ENCODE results near the gene CGB7. TPM values are rescaled to one million over a fixed set of nuclear protein-coding genes. Genes with fewer than 3 reads are reported as not detected.

The CGB7 gene
- total RNA-seq, result not detected in 2 replicates

GRCh38 chr19:49057636-49058234 lies at the start of gene CGB7:
TSS of gene CGB7 (minus strand) at chr19:49057749. CDS start at chr19:49055375, 2,374 bp downstream.

GRCh38 chr19:49085020-49085867 lies 27.7 kb upstream of the CGB7 start, which contains the start of gene SNRNP70:
TSS of gene SNRNP70 (plus strand) at chr19:49085451. CDS start at chr19:49086415, 964 bp downstream.

GRCh38 chr19:49064768-49065611 lies 7.4 kb upstream of the CGB7 start, which contains the start of gene NTF4:
TSS of gene NTF4 (minus strand) at chr19:49064818. CDS start at chr19:49061997, 2,821 bp downstream.

GRCh38 chr19:49049011-49049410 lies 8.5 kb downstream of the CGB7 start, which contains the start of gene CGB8:
TSS of gene CGB8 (minus strand) at chr19:49049111. CDS start at chr19:49048739, 372 bp downstream.

GRCh38 chr19:49043548-49043947 lies 14.0 kb downstream of the CGB7 start, which contains the start of gene CGB5:
TSS of gene CGB5 (plus strand) at chr19:49043848. CDS start at chr19:49044210, 362 bp downstream.

GRCh38 chr19:49036815-49037214 lies 20.7 kb downstream of the CGB7 start, which contains the start of gene CGB1:
TSS of gene CGB1 (minus strand) at chr19:49036895. CDS start at chr19:49036711, 184 bp downstream.

GRCh38 chr19:49031642-49032301 lies 25.8 kb downstream of the CGB7 start, which contains the start of gene CGB2:
TSS of gene CGB2 (plus strand) at chr19:49031890. CDS start at chr19:49032096, 206 bp downstream.

GRCh38 chr19:49024233-49024632 lies 33.3 kb downstream of the CGB7 start, which contains the start of gene CGB3:
TSS of gene CGB3 (minus strand) at chr19:49024333. CDS start at chr19:49023971, 362 bp downstream.

GRCh38 chr19:49017041-49017665 lies 40.4 kb downstream of the CGB7 start, which contains the start of gene LHB:
TSS of gene LHB (minus strand) at chr19:49017091. CDS start at chr19:49017081, 10 bp downstream.

Other genes with a start within 250 kb of the CGB7 start
- gene BCAT2, start 246.7 kb downstream of the CGB7 start, total RNA-seq, result 46.4 and 51.6 TPM in 2 replicates
- gene HSD17B14, start 221.3 kb downstream of the CGB7 start, total RNA-seq, result 6.0 TPM in 2 replicates
- gene PLEKHA4, start 189.1 kb downstream of the CGB7 start, total RNA-seq, result 33.5 and 35.4 TPM in 2 replicates
- gene PPP1R15A, start 185.3 kb downstream of the CGB7 start, total RNA-seq, result 70.0 and 111 TPM in 2 replicates
- gene TULP2, start 159.0 kb downstream of the CGB7 start, total RNA-seq, result 0.44 and 1.7 TPM in 2 replicates
- gene NUCB1, start 157.4 kb downstream of the CGB7 start, total RNA-seq, result 185 and 330 TPM in 2 replicates
- not detected in 2 replicates for gene DHDH, start 124.0 kb downstream of the CGB7 start, total RNA-seq
- 84.1 and 144 TPM in 2 replicates for gene BAX, start 102.9 kb downstream of the CGB7 start, total RNA-seq
- gene FTL, start 92.4 kb downstream of the CGB7 start, total RNA-seq, result 3,972 and 15,717 TPM in 2 replicates
- 41.5 and 53.4 TPM in 2 replicates for gene GYS1, start 64.4 kb downstream of the CGB7 start, total RNA-seq
- gene RUVBL2, start 63.9 kb downstream of the CGB7 start, total RNA-seq, result 175 and 353 TPM in 2 replicates
- gene LHB, start 40.7 kb downstream of the CGB7 start, total RNA-seq, result not detected in 2 replicates
- gene CGB3, start 33.4 kb downstream of the CGB7 start, total RNA-seq, result not detected in 2 replicates
- gene CGB2, start 25.9 kb downstream of the CGB7 start, total RNA-seq, result not detected in 2 replicates
- gene CGB1, start 20.9 kb downstream of the CGB7 start, total RNA-seq, result not detected in 2 replicates
- not detected in 2 replicates for gene CGB5, start 13.9 kb downstream of the CGB7 start, total RNA-seq
- gene CGB8, start 8.6 kb downstream of the CGB7 start, total RNA-seq, result not detected in 2 replicates
- not detected in 2 replicates for gene NTF4, start 7.1 kb upstream of the CGB7 start, total RNA-seq
- gene KCNA7, start 14.9 kb upstream of the CGB7 start, total RNA-seq, result not detected in 2 replicates
- 116 and 242 TPM in 2 replicates for gene SNRNP70, start 27.7 kb upstream of the CGB7 start, total RNA-seq
- gene LIN7B, start 56.6 kb upstream of the CGB7 start, total RNA-seq, result 6.3 and 7.4 TPM in 2 replicates
- 0.99 TPM in 1 of 2 replicates, not detected in the other for gene C19orf73, start 61.4 kb upstream of the CGB7 start, total RNA-seq
- gene PPFIA3, start 61.8 kb upstream of the CGB7 start, total RNA-seq, result 1.0 and 1.5 TPM in 2 replicates
- gene HRC, start 97.6 kb upstream of the CGB7 start, total RNA-seq, result not detected in 2 replicates
- gene TRPM4, start 100.0 kb upstream of the CGB7 start, total RNA-seq, result 23.0 and 27.0 TPM in 2 replicates

Data from smooth muscle cell of trachea (primary cell).